Umbilical cord (tissue), 2 donors: Measurements from ENCODE around the gene ANKRD50. TPM values are rescaled to one million over a fixed set of nuclear protein-coding genes. Genes with fewer than 3 reads are reported as not detected.
A peak's percentile ranks its signal among the peaks of the same experiment; 100 is the strongest.

Experiments used
- DNase-seq: peaks from one replicate; pipeline ENCODE4 v3.0.0-alpha.2; 2015; ENCODE audit warnings: low spot score
- total RNA-seq: library from RNA; depleted of rRNA; stranded (reverse); fragments of >200 nt; gene quantifications from one replicate; pipeline ENCODE4 v1.2.3, GENCODE V29; 2014; ENCODE audit warnings: low replicate concordance; ENCODE audit not compliant: insufficient read depth

The ANKRD50 gene
- total RNA-seq, 1 donor from 2014 or later = 69.1 TPM

DNA sequence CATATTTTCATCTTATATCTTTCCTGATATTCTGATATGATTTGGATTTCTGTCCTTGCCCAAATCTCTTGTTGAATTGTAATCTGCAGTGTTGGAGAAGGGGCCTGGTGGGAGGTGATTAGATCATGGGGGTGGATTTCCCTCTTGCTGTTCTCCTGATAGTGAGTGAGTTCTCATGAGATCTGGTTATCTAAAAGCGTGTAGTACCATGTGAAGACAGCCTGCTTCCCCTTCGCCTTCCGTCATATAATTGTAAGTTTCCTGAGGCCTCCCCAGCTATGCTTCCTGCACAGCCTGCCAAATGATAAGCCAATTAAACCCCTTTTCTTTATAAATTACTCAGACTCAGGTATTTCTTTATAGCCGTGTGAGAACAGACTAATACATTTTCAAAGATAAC, 77.2 kb downstream of the ANKRD50 start:
- DNase-seq = no peak

DNA sequence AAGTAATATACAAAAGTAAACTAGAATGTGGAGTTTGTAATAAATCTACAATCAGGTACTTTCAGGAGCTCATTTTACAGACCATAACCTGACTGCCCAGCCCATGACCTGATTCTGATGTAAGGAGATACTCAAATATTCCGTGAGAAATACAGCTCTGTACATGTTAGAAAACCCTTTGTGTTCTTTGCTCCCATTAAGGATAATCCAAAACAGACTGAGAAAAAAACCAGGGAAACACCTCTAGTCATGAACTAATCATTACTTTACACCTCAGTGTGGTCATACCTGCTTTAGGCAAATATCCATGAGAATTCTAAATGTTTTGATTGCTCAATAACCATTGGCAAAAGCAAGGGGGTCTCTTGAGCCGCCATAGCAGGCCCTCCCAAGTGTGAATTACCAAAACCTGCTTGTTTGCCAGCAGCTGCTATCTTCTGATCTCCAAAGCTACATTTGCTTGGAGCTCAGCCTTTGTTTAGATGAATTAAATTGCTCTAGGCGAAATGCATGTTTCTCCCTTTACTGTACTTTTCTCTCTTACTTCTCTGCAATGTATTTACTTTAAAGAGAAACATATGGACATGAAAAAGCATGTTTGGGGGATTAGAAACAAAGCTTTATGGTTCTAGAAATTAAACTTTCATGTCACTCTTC, 79.1 kb downstream of the ANKRD50 start:
- DNase-seq = no peak

DNA sequence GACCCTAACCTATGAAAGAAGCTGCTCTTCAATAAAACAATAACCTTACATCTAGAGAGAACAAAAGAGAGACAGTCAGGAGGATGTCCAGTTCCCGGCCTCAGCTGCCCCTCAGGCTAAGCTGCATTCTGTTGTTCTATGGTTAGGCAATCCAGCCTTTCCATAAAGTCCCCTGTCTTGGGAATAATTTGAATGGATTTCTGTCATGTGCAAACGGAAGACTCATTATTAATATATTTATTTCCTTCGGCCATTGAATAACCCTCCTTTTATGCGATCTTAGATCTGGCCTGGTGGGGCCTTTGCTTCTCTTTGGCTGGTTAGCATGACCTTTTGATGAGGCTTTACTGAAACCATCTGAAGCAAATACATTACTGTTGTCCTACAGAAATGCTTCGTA, 80.1 kb downstream of the ANKRD50 start:
- DNase-seq = no peak

DNA sequence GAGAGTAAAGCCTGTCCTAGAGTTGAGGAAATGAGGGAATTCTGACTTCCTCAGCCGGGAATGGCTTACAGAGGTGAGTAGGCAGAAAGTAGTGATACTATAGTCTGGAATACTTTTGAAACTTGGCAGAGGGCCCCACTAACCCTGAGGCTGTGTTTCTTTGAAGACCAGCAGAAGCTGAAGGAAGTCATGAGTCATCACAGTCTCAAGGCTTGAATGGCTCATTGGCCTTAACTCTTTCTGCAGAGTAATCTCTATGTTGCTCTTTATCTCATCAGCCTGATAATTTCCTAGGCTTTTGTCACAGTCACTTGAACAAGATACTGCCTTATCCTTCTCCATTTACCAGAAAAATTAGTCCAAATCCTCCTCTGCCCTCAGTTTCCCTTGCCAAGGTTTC, 80.8 kb downstream of the ANKRD50 start:
- peak; percentile 94 for DNase-seq

DNA sequence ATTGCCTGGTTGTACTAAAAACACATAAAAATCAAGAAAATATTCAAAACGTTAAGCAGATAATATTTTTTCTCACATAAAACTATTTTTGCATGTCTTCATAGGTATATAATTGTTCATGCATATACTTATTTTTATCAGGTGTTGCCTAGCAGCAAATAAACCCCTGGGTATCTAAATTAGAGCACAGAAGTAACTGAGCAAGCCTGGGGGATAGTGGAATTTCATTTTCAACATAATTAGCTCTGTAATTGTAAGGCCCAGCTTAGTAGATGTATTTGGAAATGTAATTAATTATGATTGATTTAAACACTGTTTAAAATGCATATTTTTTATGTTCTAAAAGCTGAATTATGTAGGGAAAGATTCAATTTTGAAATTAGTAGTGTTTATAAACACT, 82.9 kb downstream of the ANKRD50 start:
- no peak for DNase-seq
